BJ (cell line): ENCODE results near the gene PNPLA2. TPM values are rescaled to one million over a fixed set of nuclear protein-coding genes. Genes with fewer than 3 reads are reported as not detected.

Experiments
- CTCF ChIA-PET: fragments of 350-600 bp; formaldehyde crosslinking; extraction: SDS; loops from one replicate; lab custom pipeline; 2021; ENCODE audit warnings: antibody characterized with exemption, inconsistent platforms; lab: Yijun Ruan, JAX
- POLR2A ChIA-PET: fragments of 300-600 bp; sonication (Branson Sonifier 250); formaldehyde crosslinking; extraction: SDS; loops from one replicate; lab custom pipeline; 2021; ENCODE audit warnings: antibody characterized with exemption; lab: Charles Lee
- DNase-seq: peaks from one replicate; pipeline ENCODE4 v3.0.0-alpha.2; 2011; ENCODE audit warnings: low read depth
- H3K27me3 ChIP-seq: 2 replicates; pipeline ENCODE4 v1.6.0; 2011; ENCODE audit warnings: low read length; ENCODE audit not compliant: control insufficient read depth, insufficient read depth
- H3K36me3 ChIP-seq: 2 replicates; pipeline ENCODE4 v1.5.1; 2011; ENCODE audit warnings: low read length; ENCODE audit not compliant: control insufficient read depth, insufficient read depth
- H3K4me3 ChIP-seq: 2 replicates; pipeline ENCODE4 v1.5.1; 2011; ENCODE audit warnings: low read depth, mild to moderate bottlenecking, control low read depth, low read length
- polyA plus RNA-seq: library from polyadenylated mRNA; depleted of rRNA; stranded (reverse); fragments of >200 nt; gene quantifications from 2 replicates; pipeline ENCODE4 v1.2.3, GENCODE V29; 2011
- TF ChIP-seq, protein P1 (sequence below): IDR thresholded peaks from 2 replicates; pipeline ENCODE4 v1.5.1; 2011; ENCODE audit warnings: low read depth, mild to moderate bottlenecking, control low read depth, inconsistent platforms, low read length, moderate library complexity; ENCODE audit not compliant: insufficient read depth

The PNPLA2 gene
- polyA plus RNA-seq, 1 experiment: 53.1 TPM

DNA sequence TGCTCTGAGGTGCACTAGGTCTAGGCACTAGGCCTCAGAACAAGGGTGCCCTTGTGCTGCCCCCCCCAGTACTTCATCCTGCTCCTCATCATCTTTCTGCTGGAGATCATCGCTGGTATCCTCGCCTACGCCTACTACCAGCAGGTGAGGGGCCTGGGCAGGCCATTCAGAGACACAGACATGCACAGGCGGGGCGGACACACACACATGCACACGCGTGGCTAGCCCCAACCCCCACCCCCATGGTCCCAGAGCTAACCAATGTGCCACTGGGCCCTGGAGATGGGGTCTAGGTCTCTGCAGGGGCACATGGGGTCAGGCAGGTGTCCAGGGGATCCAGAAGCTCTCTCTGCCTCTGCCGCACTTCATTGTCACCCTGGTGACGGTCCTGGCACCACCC, 18.0 kb downstream of the PNPLA2 start:
- CTCF ChIA-PET: no interaction called here
- no peak for DNase-seq
- Histone ChIP-seq H3K27me3 (no peaks in the 10 kb centered on the region), H3K36me3 (peaks cover 46% of the 10 kb centered on the region), H3K4me3 (no peak overlapping the region)
- POLR2A ChIA-PET: interaction anchor here (0.5 kb wide), 1 partner anchor 91 kb away, joined by 3 read pairs; no protein-coding TSS in a partner anchor
- TF ChIP-seq, protein P1, sequence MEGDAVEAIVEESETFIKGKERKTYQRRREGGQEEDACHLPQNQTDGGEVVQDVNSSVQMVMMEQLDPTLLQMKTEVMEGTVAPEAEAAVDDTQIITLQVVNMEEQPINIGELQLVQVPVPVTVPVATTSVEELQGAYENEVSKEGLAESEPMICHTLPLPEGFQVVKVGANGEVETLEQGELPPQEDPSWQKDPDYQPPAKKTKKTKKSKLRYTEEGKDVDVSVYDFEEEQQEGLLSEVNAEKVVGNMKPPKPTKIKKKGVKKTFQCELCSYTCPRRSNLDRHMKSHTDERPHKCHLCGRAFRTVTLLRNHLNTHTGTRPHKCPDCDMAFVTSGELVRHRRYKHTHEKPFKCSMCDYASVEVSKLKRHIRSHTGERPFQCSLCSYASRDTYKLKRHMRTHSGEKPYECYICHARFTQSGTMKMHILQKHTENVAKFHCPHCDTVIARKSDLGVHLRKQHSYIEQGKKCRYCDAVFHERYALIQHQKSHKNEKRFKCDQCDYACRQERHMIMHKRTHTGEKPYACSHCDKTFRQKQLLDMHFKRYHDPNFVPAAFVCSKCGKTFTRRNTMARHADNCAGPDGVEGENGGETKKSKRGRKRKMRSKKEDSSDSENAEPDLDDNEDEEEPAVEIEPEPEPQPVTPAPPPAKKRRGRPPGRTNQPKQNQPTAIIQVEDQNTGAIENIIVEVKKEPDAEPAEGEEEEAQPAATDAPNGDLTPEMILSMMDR: no peak

DNA sequence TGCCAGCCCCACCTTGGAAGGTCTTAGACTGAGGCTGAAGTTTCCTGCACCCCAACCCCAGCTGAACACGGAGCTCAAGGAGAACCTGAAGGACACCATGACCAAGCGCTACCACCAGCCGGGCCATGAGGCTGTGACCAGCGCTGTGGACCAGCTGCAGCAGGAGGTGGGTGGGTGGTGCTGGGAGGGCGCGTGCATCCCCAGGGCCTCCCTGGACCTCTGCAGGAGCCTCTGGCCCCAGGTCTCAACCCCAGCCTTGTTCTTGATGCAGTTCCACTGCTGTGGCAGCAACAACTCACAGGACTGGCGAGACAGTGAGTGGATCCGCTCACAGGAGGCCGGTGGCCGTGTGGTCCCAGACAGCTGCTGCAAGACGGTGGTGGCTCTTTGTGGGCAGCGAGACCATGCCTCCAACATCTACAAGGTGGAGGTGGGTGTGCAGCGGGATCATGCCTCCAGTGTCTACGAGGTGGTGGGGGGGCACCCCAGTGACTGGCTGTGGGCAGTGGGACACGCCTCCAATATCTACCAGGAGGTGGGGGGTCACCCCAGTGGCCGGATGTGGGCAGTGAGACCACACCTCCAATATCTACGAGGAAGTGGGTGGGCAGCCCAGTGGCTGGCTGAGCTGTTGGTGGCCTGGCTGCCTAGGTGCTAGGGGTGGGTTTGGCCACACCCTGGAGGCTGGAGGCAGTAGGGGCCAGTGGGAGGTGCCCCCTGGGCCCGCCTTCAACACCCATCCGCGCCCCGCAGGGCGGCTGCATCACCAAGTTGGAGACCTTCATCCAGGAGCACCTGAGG, 18.7 kb downstream of the PNPLA2 start:
- ChIA-PET POLR2A (no interaction called here), CTCF (interaction anchor here (1.3 kb wide), 1 partner anchor 8 kb away, joined by 3 read pairs; no protein-coding TSS in a partner anchor)
- TF ChIP-seq, protein P1: no peak
- no peak for DNase-seq
- Histone ChIP-seq H3K4me3 (no peak overlapping the region), H3K36me3 (peaks cover 46% of the 10 kb centered on the region), H3K27me3 (no peaks in the 10 kb centered on the region)

DNA sequence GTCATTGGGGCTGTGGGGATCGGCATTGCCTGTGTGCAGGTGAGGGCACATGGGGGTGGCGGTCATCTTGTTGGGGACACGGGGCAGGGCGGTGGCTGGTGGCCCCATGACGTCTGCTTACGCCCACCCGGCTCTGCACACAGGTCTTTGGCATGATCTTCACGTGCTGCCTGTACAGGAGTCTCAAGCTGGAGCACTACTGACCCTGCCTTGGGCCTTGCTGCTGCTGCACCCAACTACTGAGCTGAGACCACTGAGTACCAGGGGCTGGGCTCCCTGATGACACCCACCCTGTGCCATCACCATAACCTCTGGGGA, 19.2 kb downstream of the PNPLA2 start:
- POLR2A ChIA-PET: no interaction called here
- TF ChIP-seq, protein P1: no peak
- H3K4me3 ChIP-seq: no peak overlapping the region
- peaks cover 46% of the 10 kb centered on the region for H3K36me3 ChIP-seq
- CTCF ChIA-PET: interaction anchor here (1.3 kb wide), 1 partner anchor 9 kb away, joined by 3 read pairs; no protein-coding TSS in a partner anchor
- H3K27me3 ChIP-seq: no peaks in the 10 kb centered on the region
- no peak for DNase-seq

DNA sequence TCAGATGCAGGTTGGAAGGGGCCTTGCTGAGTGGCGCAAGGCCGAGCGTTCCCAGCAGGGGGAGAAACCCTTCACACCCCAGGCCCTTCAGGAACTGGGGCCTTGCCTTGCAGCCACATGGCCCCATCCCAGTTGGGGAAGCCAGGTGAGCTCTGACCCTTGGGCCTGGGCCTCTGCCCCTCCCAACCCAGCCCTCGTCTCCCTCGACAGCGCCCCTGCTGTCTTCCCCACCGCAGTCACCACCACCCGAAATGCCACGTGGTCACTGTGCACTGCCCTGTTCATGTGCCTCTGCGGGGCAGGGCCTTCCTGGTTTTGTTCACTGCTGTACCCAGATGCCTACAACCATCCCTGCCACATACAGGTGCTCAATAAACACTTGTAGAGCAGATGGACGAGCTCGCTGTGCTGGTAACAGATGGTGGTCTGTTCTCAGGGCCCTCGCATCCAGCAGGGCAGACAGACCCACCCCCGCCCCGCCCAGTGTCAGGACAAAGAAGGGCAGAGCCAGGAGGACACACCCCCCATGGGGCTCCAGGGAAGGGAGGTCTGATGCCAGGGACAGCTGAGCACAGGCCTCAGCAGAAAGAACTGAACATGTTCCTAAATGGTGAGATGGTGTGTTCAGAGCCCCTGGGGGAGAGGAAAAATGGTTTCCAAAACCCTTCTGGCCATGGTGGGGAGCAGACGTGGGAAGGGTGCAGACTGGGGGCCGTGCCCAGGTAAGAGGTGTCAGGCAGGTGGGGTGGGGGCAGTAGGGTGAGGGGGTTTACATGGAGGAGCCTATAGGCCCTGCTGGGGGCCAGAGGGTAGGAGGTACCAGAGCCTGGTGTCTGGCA, 19.9 kb downstream of the PNPLA2 start:
- no peak for DNase-seq
- CTCF ChIA-PET: interaction anchor here (0.7 to 1.3 kb wide), 3 partner anchors 9 to 60 kb away, joined by 3 read pairs; no protein-coding TSS in a partner anchor
- Histone ChIP-seq H3K4me3 (no peak overlapping the region), H3K27me3 (no peaks in the 10 kb centered on the region), H3K36me3 (peaks cover 46% of the 10 kb centered on the region)
- POLR2A ChIA-PET: no interaction called here
- TF ChIP-seq, protein P1: peak; percentile 31

GRCh38 chr11:839280-839623, 20.5 kb downstream of the PNPLA2 start:
- CTCF ChIA-PET: interaction anchor here (0.7 to 1.3 kb wide), 2 partner anchors 20 to 59 kb away, joined by 3 read pairs; no protein-coding TSS in a partner anchor
- POLR2A ChIA-PET: no interaction called here
- Histone ChIP-seq H3K4me3 (no peak overlapping the region), H3K36me3 (peaks cover 46% of the 10 kb centered on the region), H3K27me3 (no peaks in the 10 kb centered on the region)
- TF ChIP-seq, protein P1: no peak
- DNase-seq: no peak
